Fibroblast of skin of scalp (primary cell): Measurements from ENCODE around the gene CNPPD1.
A peak's percentile ranks its signal among the peaks of the same experiment; 100 is the strongest.

Source experiments
- DNase-seq: peaks from one replicate; pipeline ENCODE4 v3.0.0-alpha.2; 2013

The CNPPD1 gene

GRCh38 chr2:219178377-219179175 lies 1.9 kb upstream of the CNPPD1 start:
- no peak for DNase-seq

- DNase-seq = peak; percentile 90
Observed at GRCh38 chr2:219177552-219178376, 1.0 kb upstream of the CNPPD1 start, which contains the start of gene RETREG2. TSS of gene RETREG2 (plus strand) at chr2:219178275. CDS start at chr2:219178353, 78 bp downstream.

- peak; percentile 46 for DNase-seq
Observed at GRCh38 chr2:219175928-219176817, 552 bp downstream of the CNPPD1 start.

DNA sequence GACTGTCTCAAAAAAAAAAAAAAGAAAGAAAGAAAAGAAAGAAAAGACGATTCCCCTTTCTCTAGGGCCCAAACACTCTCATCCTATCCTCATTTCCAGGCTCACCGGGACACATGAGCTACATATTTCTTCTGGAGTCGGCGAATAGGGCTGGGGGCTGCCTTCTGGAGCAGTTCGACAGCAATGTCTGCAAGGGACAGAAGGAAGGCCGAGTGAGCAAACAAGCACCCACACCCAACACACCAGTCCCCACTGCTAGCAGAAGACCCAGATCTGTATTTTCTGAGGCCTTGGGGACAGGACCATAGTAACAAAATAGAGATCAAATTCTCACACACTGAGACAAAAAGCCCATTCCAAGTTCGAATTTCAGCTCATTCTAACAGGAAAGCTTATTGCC lies 1.2 kb downstream of the CNPPD1 start:
- DNase-seq = no peak

DNA sequence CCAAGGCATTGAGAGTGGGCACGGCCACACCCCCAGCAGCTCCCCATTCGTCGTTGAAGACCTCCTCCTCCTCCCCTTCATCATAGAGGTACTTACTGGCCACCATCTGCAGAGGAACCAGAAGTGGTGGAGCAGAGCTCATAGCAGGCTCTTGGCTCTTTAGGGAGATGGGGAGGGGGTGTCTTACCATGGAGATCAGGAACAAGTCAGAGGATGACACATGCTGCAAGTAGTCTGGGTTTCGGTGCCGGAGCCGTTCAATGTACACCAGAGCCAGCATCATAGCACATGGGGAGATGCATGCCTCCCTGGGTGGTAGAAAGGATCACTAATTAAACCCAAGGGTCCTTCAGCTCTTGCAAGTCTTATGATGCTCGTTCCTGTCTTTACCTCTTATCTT lies 1.9 kb downstream of the CNPPD1 start:
- no peak for DNase-seq

DNA sequence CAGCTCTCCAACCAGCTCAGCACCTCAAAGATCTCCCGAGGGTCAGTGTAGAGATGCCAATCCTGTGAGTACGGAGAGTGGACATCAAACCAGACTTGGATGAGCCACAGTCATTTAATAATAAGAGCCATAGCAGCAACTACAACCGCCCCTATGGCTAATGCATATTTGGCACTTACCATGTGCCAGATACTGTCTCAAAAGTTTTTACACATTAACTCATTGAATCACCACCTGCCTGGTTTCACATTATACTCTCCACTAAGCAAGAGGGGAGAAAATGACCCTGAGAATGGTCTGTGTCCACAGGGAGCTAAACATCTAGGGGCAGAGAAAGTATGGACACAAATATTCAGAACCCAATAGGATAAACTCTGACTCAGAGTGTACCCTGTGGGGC lies 2.6 kb downstream of the CNPPD1 start:
- DNase-seq = no peak

DNA sequence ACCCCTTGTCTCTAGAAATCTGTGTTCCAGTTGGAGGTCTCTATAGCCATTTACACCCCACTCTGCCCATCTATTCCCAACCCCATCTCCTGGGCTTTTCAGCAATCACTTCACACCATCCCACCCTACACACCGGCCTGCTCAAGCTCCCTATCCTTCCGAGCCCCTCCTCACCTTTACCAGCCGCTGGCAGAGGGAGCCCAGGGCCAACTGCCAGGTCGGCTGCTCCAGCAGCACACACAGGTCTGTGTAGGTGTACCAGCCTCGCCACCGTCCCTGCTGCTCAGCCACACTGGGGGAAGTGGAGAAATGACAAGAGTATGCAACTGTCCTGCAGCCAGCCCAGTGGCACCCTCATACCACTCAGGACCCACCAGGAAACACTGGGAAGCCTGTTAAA lies 3.5 kb downstream of the CNPPD1 start:
- DNase-seq = no peak

DNA sequence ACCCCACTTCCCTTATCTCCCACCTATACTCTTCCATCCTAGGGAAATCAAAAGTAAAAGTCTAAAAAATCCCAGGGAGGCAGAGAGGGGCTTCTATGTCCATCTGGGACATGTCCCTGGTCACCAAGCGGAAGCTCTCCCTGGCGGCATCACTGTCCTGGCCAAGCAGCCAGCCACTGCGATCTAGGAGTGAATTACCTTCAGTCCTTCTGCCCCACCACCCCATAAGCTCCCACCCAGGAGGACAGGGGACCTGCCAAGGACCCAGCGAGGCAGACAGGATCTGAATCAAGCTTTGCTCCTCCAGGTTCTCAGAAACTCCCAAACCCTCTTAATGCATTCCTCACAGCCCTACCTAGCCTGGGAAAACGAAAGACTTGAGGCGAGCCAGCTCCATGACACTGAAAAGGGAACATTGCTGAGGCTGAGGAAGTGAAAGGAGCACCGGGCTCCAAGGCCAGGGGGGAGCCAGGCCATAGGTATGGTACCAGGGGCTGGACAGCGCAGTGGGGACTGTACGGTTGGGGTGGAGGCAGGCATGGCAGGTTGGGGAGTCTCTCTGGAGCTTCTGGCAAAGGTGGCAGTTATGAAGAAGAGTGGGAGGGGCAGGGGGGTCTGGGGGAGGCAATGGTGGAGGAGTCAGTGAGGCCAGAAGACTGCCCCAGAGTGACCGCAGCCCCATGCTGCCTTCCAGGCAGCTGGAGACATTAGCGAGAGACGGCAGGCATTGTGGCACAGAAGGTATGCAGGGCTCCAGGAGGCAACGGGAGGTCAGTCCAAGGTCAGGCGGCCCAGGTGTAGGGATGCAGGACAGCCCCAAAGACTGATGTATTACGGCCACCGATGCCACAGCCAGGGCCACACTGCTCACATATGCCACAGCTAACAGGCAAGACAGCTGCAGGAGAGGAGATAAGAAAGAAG lies 4.2 kb downstream of the CNPPD1 start:
- no peak for DNase-seq

GRCh38 chr2:219171231-219171651 lies 5.5 kb downstream of the CNPPD1 start:
- peak; percentile 87 for DNase-seq

- DNase-seq = no peak
Observed at GRCh38 chr2:219169930-219170654, 6.6 kb downstream of the CNPPD1 start, which contains the start of gene SLC23A3. TSS of gene SLC23A3 (minus strand) at chr2:219170029. CDS start at chr2:219169984, 45 bp downstream.

DNA sequence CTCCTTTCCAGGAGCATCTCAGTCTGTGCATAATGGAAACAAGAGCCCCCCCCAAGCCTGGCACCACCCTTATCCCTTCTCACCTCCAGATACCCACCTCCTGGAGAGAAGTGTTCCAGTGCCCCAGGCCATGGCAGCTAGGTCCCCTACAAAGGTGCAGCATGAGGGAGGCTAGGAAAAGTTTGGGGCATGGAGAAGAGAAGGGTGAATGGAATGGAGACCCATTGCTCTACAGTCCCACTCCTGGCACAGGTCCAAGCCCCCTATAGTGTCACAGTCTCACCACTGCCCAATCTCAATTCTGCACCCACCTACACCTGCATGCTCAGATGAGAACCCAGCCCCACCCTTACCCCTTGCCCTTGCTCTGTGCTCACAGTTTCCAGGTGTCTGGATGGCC lies 7.8 kb downstream of the CNPPD1 start:
- DNase-seq = no peak

DNA sequence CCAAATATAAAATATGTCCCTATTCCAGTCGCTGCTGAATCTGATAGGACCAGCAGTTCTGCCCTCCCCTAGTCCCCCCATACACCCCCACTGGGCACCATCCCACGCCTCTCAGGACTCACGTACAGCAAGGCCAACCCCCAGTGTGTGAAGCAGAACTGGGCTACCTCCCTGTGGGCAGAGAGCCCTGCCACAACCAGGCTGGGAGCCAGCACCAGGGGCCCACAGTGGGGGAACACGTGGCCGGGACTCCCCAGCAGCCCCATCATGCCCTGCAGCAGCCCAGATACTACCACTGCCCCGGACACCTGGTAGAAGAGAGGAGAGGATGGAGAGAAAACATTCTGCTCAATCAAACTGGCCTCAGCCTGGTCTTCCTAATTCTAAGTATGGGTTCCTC lies 8.2 kb downstream of the CNPPD1 start:
- DNase-seq = no peak

DNA sequence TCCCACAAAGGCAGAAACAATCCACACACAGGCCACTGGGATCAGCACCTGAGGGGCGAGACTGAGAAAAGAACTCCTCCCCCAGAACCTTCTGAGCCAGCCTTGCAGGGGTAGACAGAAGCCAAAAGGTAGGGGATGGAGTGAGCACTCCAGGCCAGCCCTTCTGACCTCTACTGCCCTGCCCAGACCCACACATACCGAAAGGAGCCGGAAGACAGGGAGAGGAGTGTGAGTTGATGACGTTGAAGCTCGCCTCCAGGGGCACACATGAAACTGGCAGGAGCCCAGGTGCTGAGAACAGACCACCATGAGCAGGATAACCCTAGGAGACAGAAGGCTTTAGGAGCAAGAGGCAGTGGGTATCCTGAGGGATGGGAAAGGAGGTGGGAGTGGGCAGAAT lies 8.7 kb downstream of the CNPPD1 start:
- no peak for DNase-seq

GRCh38 chr2:219165058-219165911 lies 11.4 kb downstream of the CNPPD1 start:
- DNase-seq = no peak

GRCh38 chr2:219163156-219163555 lies 13.6 kb downstream of the CNPPD1 start:
- no peak for DNase-seq

GRCh38 chr2:219161097-219161496 lies 15.6 kb downstream of the CNPPD1 start:
- DNase-seq = no peak

GRCh38 chr2:219160186-219161017 lies 16.3 kb downstream of the CNPPD1 start, which contains the start of gene NHEJ1:
TSS of gene NHEJ1 (minus strand) at chr2:219160815. CDS start at chr2:219158362, 2,453 bp downstream.
- DNase-seq = peak; percentile 95

DNA sequence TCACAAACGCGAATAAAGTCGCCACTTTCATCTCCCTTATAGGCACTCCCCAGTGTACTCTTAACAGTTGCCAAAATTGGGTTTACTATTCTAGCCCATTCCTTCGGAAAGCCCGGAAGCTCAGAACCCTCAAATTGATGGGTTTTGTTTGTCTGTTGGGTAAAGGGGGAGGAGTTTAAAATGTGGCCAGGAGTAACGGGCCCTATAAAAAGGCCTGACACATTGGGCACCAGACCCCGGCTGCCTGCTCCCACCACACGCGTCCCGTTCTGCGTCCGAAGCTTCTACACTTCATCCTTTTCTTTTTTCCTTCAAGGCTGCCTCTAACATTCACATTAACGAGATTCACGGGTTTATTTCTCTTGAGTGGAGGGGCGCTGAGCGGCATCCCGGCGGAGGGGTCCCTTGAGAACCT lies 16.9 kb downstream of the CNPPD1 start:
- DNase-seq = no peak

DNA sequence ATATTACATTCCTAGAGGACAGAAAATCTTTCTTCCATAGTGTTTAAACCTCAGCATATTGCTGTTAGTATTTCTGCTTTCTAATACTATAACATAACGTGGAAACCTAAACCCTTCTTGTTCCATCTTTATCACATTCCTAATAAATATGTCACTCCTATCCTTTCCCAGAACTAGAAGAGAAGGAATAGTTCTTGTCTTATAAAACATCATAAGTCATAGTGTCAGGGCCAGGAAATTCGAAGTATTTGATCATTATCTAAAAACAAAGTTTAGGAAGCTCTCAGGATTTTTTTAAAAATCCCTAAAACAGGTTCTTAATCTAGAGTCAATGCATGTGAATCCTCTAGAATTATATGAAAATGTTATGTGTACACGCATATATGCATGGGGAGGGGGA lies 18.1 kb downstream of the CNPPD1 start:
- DNase-seq = peak; percentile 52
